Vagina (tissue), 2 donors: ENCODE data around the gene HSPD1.

ENCODE experiments used
- CTCF ChIP-seq, 3 experiments: fragments of 450-650 bp in 2 of 3; fragments of 200-600 bp in 1 of 3; sonication (generic) in 1 of 3; IDR thresholded peaks; one replicate each; pipeline ENCODE4 v1.5.1; 2017 to 2019; ENCODE audit warnings: antibody characterized with exemption in 3 of 3, mild to moderate bottlenecking in 2 of 3, moderate library complexity in 2 of 3
- POLR2AphosphoS5 ChIP-seq, 2 donors: sonication (generic); formaldehyde crosslinking; IDR thresholded peaks; one replicate each; pipeline ENCODE4 v1.9.0; 2017; ENCODE audit warnings: antibody characterized with exemption in 2 of 2, mild to moderate bottlenecking in 2 of 2, low read depth in 1 of 2; ENCODE audit not compliant: insufficient read depth in 1 of 2

- TF ChIP-seq CTCF (IDR thresholded peaks at IDR 0.05) (no peak), POLR2AphosphoS5 (IDR thresholded peaks at IDR 0.05; ENCODE audit: insufficient read depth in 1 of 2, low read depth in 1 of 2) (no peak)
These were observed 4.9 kb upstream of the HSPD1 start for GRCh38 chr2:197504512-197504911.
